Activated T-helper 1 cell treated with Interleukin-2 at 50 U/mL for 16 hours (primary cell): Measurements from ENCODE around the gene YBX2.
A peak's percentile ranks its signal among the peaks of the same experiment; 100 is the strongest.
"Not testable (repeated sequence)": the region's sequence is repeated elsewhere in the genome, so short reads cannot be mapped to it uniquely, and the experiment has no call there.

ENCODE experiments used
- DNase-seq: peaks from one replicate; pipeline ENCODE4 v3.0.0-alpha.2; 2020; ENCODE audit warnings: low read depth

Gene YBX2

DNA sequence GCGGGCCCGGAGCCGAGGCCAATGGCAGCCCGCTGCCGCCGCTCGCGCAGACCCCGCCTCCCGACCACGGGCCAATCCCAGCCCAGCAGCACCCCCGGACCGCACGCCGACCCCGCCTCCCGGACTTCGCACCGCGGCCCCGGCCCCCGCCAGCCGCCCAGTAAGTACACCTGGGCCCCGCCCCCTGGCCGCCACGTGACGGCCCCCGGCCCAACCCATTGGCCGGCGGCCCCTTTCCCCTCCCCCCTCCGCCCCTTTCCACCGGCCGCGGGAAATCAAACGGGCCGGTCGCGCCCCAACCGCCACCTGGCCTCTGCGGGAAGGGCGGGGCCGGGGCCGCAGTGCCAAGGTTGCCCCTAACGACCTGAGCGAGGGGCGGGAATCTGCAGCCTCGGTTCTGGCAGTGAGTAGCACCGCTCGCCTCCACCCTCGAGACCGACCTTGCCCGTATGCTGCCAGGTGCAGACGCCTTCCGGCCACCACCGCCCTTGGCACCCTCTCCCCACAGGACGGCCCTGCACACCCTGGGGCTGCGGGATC lies at the start of gene YBX2:
TSS of gene YBX2 (minus strand) at position 26 of the 540 bp plus-strand sequence. CDS start 139 bp downstream, outside the sequence.
- peak; percentile 51 for DNase-seq

DNA sequence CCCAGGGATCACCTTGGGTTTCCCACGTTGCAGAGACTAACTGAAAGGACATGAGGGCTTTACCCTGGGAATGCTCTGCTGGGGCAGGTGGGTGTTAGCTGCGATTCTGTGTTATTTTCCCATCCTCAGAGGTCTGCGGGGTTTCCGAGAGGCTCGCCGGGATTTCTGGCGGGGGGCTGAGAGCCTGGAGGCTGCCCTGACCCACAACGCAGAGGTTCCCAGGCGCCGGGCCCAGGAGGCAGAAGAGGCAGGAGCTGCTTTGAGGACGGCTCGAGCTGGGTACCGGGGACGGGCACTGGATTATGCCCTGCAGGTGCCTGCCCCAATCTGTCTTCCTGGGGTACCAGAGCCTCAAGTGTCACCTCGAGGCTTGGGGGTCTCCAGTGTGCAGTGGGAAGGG lies 48.8 kb upstream of the YBX2 start:
- DNase-seq, result no peak

DNA sequence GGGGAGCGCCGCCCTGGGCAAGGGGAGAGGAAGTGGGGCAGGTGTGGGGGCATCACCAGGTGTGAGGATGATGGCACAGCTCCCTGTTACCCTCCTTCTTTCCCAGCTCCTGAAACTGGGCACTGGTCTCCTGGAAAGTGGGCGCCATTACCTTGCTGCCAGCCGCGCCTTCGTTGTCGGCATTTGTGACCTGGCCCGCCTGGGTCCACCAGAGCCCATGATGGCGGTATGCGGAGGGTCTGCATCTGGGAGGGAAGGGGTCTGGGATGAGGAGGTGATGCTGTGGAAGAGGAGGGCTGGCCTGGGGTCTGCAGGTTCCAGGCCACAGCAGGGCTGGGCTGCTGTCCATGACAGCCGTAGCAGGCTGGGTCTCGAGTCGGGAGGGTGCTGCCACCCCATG lies 47.4 kb upstream of the YBX2 start:
- DNase-seq, result no peak

DNA sequence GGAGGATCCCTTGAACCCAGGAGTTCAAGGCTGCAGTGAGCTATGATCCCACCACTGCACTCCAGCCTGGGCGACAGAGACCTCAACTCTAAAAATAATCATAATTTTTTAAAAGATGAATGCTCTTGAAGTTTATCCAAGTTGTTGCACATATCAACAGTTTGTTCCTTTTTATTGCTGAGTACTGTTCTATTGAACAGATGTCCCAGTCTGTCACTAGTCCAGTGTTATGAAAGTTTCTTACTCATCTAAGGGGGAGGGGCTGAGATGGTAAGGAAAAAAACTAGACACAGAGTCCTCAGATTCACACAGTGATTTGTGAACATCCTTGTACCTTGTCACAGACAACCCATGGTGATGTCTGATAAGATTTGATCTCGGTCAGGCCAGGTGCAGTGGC lies 45.7 kb upstream of the YBX2 start:
- DNase-seq, result no peak

DNA sequence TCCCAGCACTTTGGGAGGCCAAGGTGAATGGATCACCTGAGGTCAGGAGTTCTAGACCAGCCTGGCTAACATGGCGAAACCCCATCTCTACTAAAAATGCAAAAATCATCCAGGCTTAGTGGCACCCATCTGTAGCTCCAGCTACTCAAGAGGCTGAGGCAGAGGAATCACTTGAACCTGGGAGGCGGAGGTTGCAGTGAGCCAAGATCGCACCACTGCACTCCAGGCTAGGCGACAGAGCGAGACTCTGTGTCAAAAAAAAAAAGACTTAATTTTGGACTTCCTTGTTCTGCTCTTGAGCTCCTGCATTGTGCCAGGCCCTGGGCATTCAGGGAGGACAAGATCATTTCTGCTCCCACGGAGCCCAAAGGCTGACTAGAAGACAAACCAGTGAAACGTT lies 43.2 kb upstream of the YBX2 start:
- not testable (repeated sequence) for DNase-seq

DNA sequence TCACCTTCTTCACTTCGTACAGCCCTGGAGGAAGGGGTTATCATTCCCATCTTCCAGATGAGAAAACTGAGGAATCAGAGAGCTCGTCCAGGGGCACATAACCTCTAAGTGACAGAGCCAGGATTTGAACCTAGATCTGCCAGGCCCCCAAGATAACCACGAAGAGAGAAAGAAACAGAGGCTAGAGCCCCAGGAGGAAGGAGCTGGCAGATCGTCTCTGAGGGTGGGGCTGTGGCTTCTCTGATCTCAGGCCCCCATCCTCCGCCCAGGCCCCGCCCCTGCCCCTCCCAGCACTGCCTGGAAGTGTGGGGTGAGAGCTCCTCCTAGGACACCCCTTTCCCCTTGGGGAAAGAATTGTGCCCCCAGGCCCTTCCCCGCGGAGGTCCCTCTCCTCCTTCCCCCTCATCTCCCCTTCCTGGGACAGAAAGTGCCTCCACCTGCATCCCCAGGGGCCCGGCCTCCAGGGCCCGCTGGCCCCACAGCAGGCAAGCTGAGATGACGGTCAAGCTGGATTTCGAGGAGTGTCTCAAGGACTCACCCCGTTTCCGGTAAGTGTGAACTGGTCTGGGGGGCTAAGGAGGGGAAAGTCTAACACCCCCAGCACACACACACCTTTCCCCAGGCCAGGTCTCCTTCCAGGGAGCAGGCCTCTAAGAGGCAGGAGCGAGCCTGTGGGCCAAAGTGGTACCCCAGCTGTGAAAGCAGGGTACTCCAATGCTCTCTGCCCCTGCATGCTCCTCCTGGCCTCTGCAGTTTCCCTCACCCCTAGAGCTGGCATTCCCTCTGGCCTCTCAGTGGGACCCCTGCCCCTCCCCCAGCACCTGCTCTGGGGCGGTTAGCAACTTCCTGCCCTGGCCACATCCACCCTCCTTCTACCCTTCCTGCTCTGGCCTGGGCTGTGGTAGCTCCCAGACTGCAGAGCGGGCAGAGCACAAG lies 42.1 kb upstream of the YBX2 start, which contains the start of gene ACAP1:
TSS of gene ACAP1 (plus strand) at position 290 of the 936 bp plus-strand sequence. CDS start at position 496, 206 bp downstream.
- DNase-seq, result peak; percentile 82

DNA sequence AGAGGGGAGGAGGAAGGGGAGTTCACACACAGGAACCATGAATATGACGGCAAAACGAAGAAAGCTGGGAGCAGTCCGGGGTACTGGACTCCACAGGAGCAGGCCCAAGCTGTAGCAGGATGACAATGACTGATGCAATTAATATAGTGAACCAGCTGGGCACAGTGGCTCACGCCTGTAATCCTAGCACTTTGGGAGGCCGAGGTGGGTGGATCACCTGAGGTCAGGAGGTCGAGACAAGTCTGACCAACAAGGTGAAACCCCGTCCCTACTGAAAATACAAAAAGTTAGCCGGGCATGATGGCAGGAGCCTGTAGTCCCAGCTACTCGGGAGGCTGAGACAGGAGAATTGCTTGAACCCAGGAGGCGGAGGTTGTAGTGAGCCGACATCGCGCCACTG lies 41.3 kb upstream of the YBX2 start:
- DNase-seq, result not testable (repeated sequence)

DNA sequence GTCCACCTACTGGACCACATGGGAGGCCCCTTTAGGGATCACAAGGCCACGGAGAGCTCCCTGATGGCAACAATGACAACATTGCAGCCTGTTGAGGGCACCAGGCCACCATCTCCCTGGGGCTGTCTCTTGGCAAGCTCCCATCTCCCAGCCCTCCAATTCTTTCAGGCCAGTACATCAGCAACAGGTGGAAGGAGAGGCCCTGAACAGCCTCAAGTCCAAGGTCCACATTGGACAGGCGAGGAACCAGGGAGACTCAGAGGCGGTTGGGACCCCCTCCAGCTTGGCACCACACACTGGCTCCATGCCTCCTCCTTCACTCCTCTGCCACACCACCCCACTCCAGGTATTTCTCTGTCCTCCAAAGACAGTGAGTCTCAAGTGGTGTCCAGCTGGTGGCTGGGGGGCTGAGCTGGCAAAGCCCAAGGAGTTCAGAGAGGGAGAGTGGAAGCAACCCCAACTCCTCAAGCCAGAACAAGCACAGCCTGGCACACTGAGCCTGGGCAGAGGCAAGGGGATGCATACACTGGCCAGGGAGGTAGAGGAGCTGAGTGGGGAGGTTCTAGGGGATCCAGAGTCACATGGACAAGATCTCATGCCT lies 40.6 kb upstream of the YBX2 start:
- DNase-seq, result no peak

DNA sequence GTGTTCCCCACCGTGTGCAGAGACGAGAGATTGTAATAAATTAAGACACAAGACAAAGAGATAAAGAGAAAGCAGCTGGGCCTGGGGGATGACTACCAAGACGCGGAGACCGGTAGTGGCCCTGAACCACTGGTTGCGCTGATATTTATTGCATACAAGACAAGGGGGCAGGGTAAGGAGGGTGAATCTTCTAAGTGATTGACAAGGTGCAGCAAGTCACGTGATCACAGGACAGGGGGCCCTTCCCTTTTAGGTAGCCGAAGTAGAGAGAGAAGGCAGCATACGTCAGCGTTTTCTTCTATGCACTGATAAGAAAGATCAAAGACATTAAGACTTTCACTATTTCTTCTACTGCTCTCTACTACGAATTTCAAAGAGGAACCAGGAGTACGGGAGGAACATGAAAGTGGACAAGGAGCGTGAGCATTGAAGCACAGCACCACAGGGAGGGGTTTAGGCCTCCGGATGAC lies 38.2 kb upstream of the YBX2 start:
- DNase-seq, result not testable (repeated sequence)

DNA sequence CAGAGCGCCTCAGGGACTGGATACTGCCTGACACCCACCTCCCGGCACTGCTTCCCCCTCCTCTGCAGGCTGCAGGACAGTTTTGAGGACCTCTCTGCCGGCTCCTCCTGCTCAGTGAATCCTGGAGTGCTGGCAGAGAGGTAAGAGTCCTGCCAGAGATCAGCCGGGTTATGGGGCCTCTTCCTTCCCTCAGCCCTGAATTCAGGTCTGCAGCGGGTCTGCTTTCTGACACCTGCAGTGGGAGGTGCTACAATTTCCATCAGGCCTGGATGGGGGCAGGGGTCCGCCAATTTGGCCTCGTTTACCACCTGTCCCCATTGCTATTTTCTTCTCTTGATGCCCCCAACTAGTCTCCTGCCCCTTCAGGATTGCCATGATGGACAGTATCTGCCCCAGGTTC lies 37.7 kb upstream of the YBX2 start:
- DNase-seq, result no peak

DNA sequence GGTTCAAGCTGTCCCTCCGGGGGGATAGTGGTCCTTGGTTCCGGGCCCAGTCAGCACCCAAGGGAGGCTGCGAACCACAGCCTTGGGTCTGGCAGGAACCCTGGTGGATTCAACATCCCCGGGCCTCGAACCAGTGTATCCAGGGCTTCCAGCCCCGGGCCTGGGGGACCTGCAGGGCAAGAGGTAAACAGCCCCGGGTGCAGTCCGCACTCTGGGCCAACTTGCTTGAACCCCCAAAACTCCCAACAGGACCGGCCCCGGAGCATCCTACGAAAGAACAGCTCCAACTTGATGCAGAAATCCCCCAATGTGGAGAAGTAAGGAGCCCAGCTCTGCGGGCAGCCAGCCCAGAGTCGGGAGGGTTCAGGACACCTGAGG lies 36.2 kb upstream of the YBX2 start:
- no peak for DNase-seq

DNA sequence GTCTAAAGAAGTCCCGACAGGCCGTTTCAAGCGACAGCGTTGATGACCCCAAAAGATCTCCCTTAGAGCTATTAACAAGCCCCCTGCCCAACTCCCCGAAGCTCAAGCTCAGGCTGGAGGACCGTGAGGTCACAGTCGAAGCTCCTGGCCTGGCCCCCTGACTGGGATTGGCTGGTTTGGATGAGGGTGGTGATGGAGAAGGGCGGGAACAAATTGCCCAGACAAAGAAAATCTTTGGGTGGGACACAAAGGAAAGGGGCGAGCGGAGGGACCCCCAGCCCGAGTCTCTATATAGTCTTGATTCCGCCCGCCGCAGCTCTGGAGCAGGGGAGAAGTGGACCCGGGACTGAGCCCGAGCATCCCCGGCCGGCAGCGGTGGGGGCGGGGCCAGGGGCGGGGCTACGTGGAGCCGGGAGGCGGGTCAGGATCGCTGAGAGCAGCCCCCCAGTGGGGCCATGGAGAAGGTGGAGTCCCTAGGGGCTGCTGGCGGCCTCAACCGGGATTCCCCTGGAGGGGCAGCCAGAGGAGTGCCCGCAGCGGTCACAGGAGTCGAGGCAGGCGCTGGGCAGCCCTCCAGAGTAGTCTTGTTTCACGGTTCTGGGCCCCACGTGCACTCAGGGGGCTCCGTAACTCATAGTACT lies 35.7 kb upstream of the YBX2 start:
- DNase-seq, result peak; percentile 62

DNA sequence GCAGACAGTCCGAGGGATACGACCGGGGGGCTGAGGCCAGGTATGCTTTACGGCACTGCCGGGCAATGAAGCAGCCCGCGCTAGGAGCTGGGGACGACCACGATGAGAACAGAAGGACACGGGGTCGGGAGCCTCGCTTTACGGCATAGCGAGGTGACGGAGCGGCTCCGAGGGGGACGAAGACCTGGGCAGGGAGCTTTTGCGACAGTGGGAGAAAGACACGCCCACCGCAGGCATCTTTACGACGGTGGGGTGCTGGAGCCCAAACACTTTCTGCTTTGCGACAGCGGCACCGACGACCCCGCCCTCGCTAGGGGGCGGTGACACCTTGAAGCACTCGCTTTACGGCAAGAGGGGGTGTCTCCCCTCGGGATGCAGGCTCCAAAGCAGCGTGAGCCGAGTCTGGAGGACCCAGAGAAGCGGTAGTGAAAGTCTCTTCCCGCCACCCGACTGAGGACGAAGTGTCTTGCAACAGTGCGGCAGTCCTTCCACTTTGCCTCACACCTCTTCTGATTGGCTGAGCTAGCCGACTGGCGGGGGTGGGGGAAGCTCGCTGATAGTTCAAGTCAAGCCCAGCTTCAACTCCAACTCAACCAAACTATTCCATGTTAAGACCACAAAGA lies 35.0 kb upstream of the YBX2 start:
- peak; percentile 91 for DNase-seq

DNA sequence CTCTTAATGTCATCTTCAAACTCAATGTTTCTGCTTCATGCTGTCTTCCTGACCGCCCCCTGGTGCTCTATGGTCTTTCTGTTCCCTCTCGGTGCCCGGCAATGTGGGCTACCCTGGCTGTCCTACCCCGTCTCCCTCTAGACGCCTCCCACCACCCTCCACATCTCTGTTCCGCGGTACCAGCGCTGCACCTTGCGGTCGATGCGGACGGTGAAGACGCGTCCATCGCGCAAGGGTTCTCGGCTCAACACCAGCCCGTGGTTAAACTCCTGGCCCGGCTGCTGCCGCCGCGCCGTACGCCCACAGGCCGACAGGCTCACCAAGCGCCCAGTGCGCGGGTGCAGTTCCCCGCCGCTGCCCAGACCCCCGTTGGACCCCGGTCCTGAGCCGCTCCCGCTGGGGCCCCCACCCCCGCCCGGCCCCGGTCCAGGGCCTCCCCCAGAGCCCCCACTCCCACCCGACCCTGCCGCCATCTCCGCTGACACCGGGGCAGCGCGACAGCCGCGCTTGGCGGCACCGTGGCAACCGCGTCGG lies 34.5 kb upstream of the YBX2 start, which contains the start of gene NEURL4:
TSS of gene NEURL4 (minus strand) at position 496 of the 534 bp plus-strand sequence. CDS start at position 473, 23 bp downstream.
- no peak for DNase-seq

DNA sequence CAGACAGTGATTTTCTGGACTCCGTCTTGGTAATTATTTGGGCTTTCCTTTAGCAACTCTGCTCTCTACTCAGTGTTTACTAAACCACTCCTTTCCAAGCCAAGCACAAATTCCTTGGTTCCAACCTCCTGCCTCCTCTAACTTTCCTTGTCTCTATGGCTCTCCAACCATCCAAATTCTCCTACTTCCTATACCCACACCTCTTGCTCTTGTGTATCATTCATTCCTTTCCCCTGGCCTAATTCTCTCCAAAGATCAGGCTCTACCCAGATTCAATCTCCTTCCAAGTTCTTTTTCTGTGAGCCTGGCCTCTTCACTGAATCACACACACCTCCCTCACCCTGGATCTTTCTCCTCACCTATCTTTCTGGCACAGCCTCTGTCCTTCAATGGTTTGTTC lies 33.6 kb upstream of the YBX2 start:
- DNase-seq, result no peak

DNA sequence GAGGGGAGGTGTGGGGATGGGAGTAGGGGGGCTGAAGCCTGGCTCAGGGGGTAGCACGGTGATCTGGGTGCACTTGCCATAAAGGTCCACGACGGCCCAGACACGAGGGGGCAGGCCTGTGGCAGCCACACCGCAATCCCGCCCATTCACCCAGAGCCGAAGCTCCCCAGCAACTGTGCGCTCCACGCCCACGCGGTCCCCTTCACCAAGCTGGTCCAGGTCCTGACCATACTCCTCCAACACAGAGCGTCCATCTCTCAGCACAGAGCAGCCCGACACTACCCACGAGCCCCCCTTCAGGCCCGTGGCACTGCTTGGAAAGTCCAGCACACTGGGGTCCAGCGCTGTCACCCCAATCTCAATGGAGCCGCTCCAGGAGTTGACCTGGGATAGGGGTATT lies 33.1 kb upstream of the YBX2 start:
- no peak for DNase-seq

DNA sequence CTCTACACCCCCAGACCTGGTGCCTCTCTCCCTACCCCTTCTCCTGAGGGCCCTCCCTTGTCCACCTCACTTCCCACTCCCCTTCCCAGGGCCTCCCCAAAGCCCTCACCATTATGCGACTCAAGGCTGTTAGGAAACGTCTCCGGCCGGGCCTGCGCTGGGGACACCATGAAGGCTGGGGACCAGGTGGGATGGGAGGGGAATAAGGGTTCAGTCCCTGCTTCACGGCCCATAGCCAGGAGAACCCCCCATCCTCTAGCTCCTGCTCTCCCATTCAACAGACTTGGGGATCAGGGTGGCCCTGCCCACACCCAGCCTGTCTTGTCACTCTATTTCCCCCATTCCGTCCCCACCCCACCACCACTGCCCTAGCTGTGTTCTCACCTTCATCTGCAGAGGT lies 32.6 kb upstream of the YBX2 start:
- DNase-seq, result no peak

DNA sequence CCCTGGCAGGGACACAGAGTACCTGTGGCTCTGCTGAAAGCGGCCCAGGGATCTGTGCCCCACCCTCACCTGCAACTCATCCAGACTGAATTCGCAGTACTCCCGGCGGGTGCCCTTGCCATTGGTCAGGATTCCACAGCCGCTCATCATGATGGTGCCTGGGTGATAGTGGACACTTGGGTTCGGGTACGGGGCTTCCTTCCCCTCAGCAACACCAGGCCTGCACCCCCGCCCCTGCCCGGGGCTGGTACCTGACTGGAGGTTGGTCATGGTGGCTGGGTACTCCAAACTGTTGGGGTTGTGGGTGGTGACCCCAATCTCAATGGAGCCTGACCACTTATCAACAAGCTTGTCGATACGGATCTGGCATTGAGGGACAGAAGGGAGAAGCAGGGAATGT lies 31.7 kb upstream of the YBX2 start:
- DNase-seq, result no peak

DNA sequence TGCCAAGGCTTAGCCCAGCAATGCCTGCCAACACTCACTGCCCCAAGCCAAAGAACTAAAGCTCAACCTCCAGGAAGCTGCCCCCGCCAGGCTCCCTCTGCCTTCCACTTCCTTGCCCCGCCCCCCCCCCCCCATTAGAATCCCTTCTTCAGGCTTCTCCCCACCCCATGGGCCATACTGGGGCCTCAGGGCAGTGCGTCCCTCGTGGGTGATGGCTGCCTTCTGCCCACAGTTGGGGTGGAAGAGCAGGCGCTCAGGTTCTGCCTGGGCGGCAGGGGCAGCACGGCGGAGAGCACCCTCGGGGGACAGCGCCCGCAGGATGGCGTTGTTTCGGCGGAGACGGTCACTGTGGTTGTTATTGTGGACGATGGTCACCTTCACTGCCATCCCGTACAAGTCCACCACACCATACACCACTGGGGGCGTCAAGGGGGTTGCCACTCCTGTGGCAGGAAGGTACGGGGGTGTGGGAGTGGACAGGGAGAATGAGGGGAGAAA lies 30.6 kb upstream of the YBX2 start:
- no peak for DNase-seq

DNA sequence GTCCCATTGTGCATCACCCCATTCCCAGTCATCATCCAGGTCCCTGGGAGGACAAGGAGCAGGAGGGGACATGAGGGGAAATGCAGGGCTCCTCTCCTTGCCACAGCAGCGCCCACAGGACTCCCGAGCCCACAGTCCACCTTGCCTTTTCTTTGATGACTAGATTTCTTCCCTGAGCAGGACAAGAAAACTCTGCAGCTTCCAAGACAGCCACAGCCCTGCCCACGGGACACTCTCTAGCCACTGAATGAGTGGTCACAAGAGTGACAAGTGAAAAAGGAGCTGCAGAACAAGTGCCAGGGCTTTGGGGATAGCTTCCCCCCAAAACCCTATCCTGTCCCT lies 30.0 kb upstream of the YBX2 start:
- no peak for DNase-seq

DNA sequence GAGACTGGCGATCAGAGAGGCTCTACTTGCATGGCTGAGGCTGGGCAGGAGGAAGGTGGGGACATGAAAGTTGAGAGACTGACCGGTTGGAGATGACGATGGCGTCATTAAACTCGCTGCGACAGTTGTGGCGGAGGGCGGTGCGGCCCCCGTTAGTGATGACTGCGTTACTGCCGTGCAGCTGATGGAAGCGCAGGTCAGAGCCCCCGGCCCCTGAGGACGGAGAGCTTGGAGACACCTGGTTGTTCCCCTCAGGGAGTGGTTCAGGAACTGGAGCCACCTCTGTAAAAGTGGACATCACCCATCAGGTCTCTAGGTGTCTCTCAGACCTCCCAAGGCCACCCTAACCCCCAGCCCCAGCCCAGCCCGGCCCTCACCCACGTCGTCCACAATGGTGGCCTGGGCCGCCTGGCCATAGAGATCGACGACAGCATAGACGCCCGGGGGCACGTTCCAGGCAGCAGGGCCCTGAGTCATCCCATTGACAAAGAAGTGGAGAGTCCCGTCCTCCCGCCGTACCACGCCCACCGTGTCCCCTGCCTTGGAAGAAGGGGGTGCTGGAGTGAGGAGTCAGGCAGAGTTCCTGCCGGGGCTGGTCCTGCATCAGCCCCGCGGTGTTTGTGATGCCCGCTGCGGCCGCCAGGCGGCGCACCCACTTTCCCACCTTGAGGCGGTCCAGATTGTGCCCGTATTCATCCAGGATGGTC lies 29.4 kb upstream of the YBX2 start:
- peak; percentile 50 for DNase-seq
